Neural progenitor cell (in vitro differentiated cells): ENCODE measurements around the gene ERGIC1.

Source experiments
- CTCF ChIP-seq: fragments of 200-600 bp; sonication (generic); IDR thresholded peaks from 2 replicates; pipeline ENCODE4 v1.5.1; 2017; ENCODE audit warnings: antibody characterized with exemption, mild to moderate bottlenecking
- EZH2phosphoT487 ChIP-seq: fragments of 200-600 bp; sonication (generic); IDR thresholded peaks from 2 replicates; pipeline ENCODE4 v1.6.1; 2017; ENCODE audit warnings: antibody characterized with exemption

DNA sequence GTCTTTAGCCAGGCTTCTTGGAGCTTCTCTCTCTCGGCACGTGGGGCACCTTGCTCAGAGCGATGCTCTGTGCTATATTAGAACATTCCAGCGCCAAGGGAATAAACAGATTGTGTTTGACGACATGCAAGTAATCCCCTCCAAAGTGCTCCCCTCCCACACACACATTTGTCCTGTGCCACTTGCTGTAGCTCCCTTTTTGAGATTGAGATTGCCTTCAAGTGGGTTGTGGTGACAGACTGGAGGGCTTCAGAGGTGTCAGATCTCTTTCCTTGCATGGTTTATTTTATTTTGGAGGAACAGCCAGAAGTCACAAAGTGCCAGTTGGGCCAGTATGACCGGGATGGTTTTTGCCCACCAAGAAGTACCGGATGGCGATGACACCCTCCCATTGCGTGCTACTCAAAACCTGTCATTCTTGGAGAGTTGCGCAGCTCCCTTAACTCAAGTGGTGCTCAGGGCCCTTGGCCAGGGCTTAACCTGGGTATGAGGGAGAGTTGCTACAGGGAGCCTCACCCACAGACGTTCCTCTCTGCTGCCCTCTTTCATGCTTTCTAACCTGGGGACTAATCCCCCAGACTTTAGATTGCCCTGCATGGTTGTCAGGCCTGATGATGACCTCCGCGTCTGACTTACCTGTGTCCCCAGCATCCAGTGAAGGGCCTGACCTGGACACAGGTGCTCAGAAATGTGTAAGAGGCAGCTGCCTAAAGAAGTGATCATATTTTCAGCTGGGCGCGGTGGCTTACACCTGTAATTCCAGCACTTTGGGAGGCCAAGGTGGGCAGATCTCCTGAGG, 106.4 kb downstream of the ERGIC1 start:
- TF ChIP-seq CTCF, result no peak
- TF ChIP-seq EZH2phosphoT487, result no peak
